HepG2 (cell line): Measurements from ENCODE around the gene SOWAHB. TPM values are rescaled to one million over a fixed set of nuclear protein-coding genes. Genes with fewer than 3 reads are reported as not detected.

Experiments
- ASH2L ChIP-seq: fragments of 300-600, 200-600 bp; sonication (generic); IDR thresholded peaks from 2 replicates; pipeline ENCODE4 v1.7.0; 2017; ENCODE audit warnings: low read depth, mild to moderate bottlenecking, moderate library complexity, mixed read lengths, low read length; ENCODE audit not compliant: insufficient read length
- CTCF ChIP-seq: sonication (generic); formaldehyde crosslinking; IDR thresholded peaks from 2 replicates; pipeline ENCODE4 v1.5.0; 2020; ENCODE audit warnings: mild to moderate bottlenecking, missing genetic modification reagents, moderate library complexity
- FOXA3 ChIP-seq: IDR thresholded peaks from 2 replicates; pipeline ENCODE4 v1.6.1; 2016; ENCODE audit warnings: missing genetic modification reagents, missing compliant biosample characterization
- HNF1A ChIP-seq, 2 experiments: sonication (generic) in 1 of 2; formaldehyde crosslinking in 1 of 2; IDR thresholded peaks; 2 replicates each; pipeline versions ENCODE4 v1.4.0 to v1.6.1; 2016 to 2020; ENCODE audit warnings: borderline replicate concordance in 1 of 2, low read depth in 1 of 2, mild to moderate bottlenecking in 1 of 2, missing genetic modification reagents in 1 of 2
- HNF4A ChIP-seq: sonication (generic); formaldehyde crosslinking; IDR thresholded peaks from 2 replicates; pipeline ENCODE4 v1.4.0; 2020; ENCODE audit warnings: missing genetic modification reagents
- HNF4G ChIP-seq, 2 experiments: sonication (generic) in 1 of 2; formaldehyde crosslinking in 1 of 2; IDR thresholded peaks; 2 replicates each; pipeline versions ENCODE4 v1.4.0 to v1.6.1; 2011 to 2020; ENCODE audit warnings: borderline replicate concordance in 2 of 2, low read depth in 2 of 2, mild to moderate bottlenecking in 2 of 2, low read length in 1 of 2, missing genetic modification reagents in 1 of 2, moderate library complexity in 1 of 2
- HOMEZ ChIP-seq: IDR thresholded peaks from 2 replicates; pipeline ENCODE4 v1.6.1; 2016; ENCODE audit warnings: low read depth
- MEF2D ChIP-seq: sonication (generic); formaldehyde crosslinking; IDR thresholded peaks from 2 replicates; pipeline ENCODE4 v1.5.1; 2020; ENCODE audit warnings: mild to moderate bottlenecking, missing genetic modification reagents
- MLLT10 ChIP-seq: sonication (generic); formaldehyde crosslinking; IDR thresholded peaks from 2 replicates; pipeline ENCODE4 v1.4.0; 2020; ENCODE audit warnings: missing genetic modification reagents
- NCOR1 ChIP-seq: fragments of 200-600 bp; sonication (generic); IDR thresholded peaks from 2 replicates; pipeline ENCODE4 v1.7.0; 2017; ENCODE audit warnings: antibody characterized with exemption, low read length, borderline replicate concordance
- NR2F2 ChIP-seq: IDR thresholded peaks from 2 replicates; pipeline ENCODE4 v1.6.1; 2012; ENCODE audit warnings: low read depth, inconsistent platforms, borderline replicate concordance
- PCBP2 ChIP-seq: fragments of 200-400 bp; formaldehyde crosslinking; optimal IDR thresholded peaks from 2 replicates; pipeline ENCODE3; 2018; ENCODE audit warnings: low read length, low read depth; ENCODE audit not compliant: poor library complexity, severe bottlenecking
- PITX1 ChIP-seq: sonication (generic); formaldehyde crosslinking; IDR thresholded peaks from 2 replicates; pipeline ENCODE4 v1.5.1; 2020; ENCODE audit warnings: mild to moderate bottlenecking, missing genetic modification reagents
- SOX13 ChIP-seq, 3 experiments: fragments of 450-650 bp in 1 of 3; sonication (generic) in 1 of 3; formaldehyde crosslinking in 1 of 3; IDR thresholded peaks in 2 of 3; conservative IDR thresholded peaks in 1 of 3; 2 replicates each; pipeline versions ENCODE4 v1.5.0 to v1.6.1; 2016 to 2020; ENCODE audit warnings: antibody characterized with exemption in 1 of 3, mild to moderate bottlenecking in 1 of 3, missing compliant biosample characterization in 1 of 3, missing genetic modification reagents in 1 of 3, moderate library complexity in 1 of 3
- ZMYM4 ChIP-seq: sonication (generic); formaldehyde crosslinking; IDR thresholded peaks from 2 replicates; pipeline ENCODE4 v1.8.1; 2023; ENCODE audit warnings: mild to moderate bottlenecking, missing genetic modification reagents
- ZNF12 ChIP-seq: sonication (generic); formaldehyde crosslinking; IDR thresholded peaks from 2 replicates; pipeline ENCODE4 v1.5.0; 2020; ENCODE audit warnings: missing genetic modification reagents
- ZNF441 ChIP-seq: sonication (generic); formaldehyde crosslinking; IDR thresholded peaks from 2 replicates; pipeline ENCODE4 v1.7.0; 2021; ENCODE audit warnings: missing genetic modification reagents, borderline replicate concordance
- ZNF644 ChIP-seq: IDR thresholded peaks from 2 replicates; pipeline ENCODE4 v1.6.1; 2016; ENCODE audit warnings: low read depth
- ZNF772 ChIP-seq: sonication (generic); formaldehyde crosslinking; IDR thresholded peaks from 2 replicates; pipeline ENCODE4 v1.5.0; 2020; ENCODE audit warnings: mild to moderate bottlenecking, missing genetic modification reagents
- ZNF792 ChIP-seq: IDR thresholded peaks from 2 replicates; pipeline ENCODE4 v1.6.1; 2016
- polyA plus RNA-seq, 8 experiments: library from polyadenylated mRNA; depleted of rRNA in 3 of 8; stranded (reverse) in 7 of 8; unstranded in 1 of 8; fragments of >200 nt; fragmentation: Illumina TruSeq in 4 of 8; extraction: Trizol in 4 of 8; gene quantifications; 2 replicates each; pipeline versions ENCODE4 v1.2.1 to v1.2.3, GENCODE V29; 2011 to 2016; ENCODE audit warnings: low read depth in 4 of 8, missing spikeins in 1 of 8, mixed read lengths in 1 of 8; ENCODE audit not compliant: insufficient read depth in 1 of 8
- total RNA-seq, 5 experiments: library from RNA; depleted of rRNA; stranded (reverse); fragments of >200 nt; fragmentation: Illumina TruSeq; extraction: Trizol; gene quantifications; 2 replicates each; pipeline ENCODE4 v1.2.3, GENCODE V29; 2016; ENCODE audit warnings: low read depth in 1 of 5

SOWAHB gene
- total and polyA plus RNA-seq, 2 of the 13 experiments (the other 11 are each of a cell fraction or from before 2014, with no cell fraction given): 0.12 to 0.51 TPM

GRCh38 chr4:76902233-76902890, 4.4 kb upstream of the SOWAHB start (continued):
- TF ChIP-seq NCOR1 (peak; percentile 63; the same call in 1 of the 2 replicates), HNF4A (peak; percentile 82), ZNF792 (CRISPR knock-in tag) (peak; percentile 75; the same call in 1 of the 2 replicates), ZNF441 (CRISPR knock-in tag) (0 out of 2 replicates have a peak, but pooled peaks have one; percentile 25), ASH2L (peak; percentile 22), HOMEZ (peak; percentile 63; the same call in 1 of the 2 replicates), MLLT10 (CRISPR knock-in tag) (no peak), HNF1A (IDR thresholded peaks at IDR 0.05; ENCODE audit: low read depth) (peak; percentile 69), HNF1A (CRISPR knock-in tag; IDR thresholded peaks at IDR 0.05; ENCODE audit: borderline replicate concordance) (peak; percentile 70; the same call in 1 of the 2 replicates), NR2F2 (no peak), FOXA3 (CRISPR knock-in tag) (0 out of 2 replicates have a peak, but pooled peaks have one; percentile 27), HNF4G (IDR thresholded peaks at IDR 0.05; ENCODE audit: borderline replicate concordance, low read depth, low read length) (peak; percentile 51), HNF4G (CRISPR knock-in tag; IDR thresholded peaks at IDR 0.05; ENCODE audit: borderline replicate concordance, low read depth) (no peak), SOX13 (IDR thresholded peaks at IDR 0.05) (no peak), SOX13 (CRISPR knock-in tag; conservative IDR thresholded peaks at IDR 0.05 in 1 of 2, IDR thresholded peaks at IDR 0.05 in 1 of 2) (peak in 1 of 2 experiments; percentile 12; a peak in 1 of 4 replicates), ZNF12 (CRISPR knock-in tag) (0 out of 2 replicates have a peak, but pooled peaks have one; percentile 36), MEF2D (CRISPR knock-in tag) (no peak), PCBP2 (no peak), ZMYM4 (0 out of 2 replicates have a peak, but pooled peaks have one; percentile 43), ZNF644 (peak; percentile 31; the same call in 1 of the 2 replicates), PITX1 (CRISPR knock-in tag) (0 out of 2 replicates have a peak, but pooled peaks have one; percentile 17), ZNF772 (no peak), CTCF (CRISPR knock-in tag) (no peak)
